ENCODE data around the gene TLCD4.

GRCh38 chr1:95119273-95119672 is 2.1 kb downstream of the TLCD4 start:
- TF ChIP-seq CTCF (IDR thresholded peaks at IDR 0.05) (no peak), EZH2 (IDR thresholded peaks at IDR 0.05; ENCODE audit: borderline replicate concordance, insufficient read depth, low read depth, low read length, poor library complexity, severe bottlenecking) (no peak)
